ENCODE measurements around the gene MCTP1. TPM values are rescaled to one million over a fixed set of nuclear protein-coding genes. Genes with fewer than 3 reads are reported as not detected.
A peak's percentile ranks its signal among the peaks of the same experiment; 100 is the strongest.

Gene MCTP1
- total and polyA plus RNA-seq, 10 of the 15 experiments (the other 5 are each of a cell fraction or from before 2014, with no cell fraction given) = 12.6 to 45.9 (median 18.8) TPM

GRCh38 chr5:94702729-94703128, 582.2 kb downstream of the MCTP1 start:
- peak; percentile 84 for ATAC-seq
- no peak for TF ChIP-seq KDM1A (IDR thresholded peaks at IDR 0.05; ENCODE audit: borderline replicate concordance)
- TF ChIP-seq MTA2 (IDR thresholded peaks at IDR 0.05; ENCODE audit: low read depth) = peak; percentile 89
- TF ChIP-seq NBN (IDR thresholded peaks at IDR 0.05) = 0 out of 2 replicates have a peak, but pooled peaks have one; percentile 56
- no peak for TF ChIP-seq CREB1 (IDR thresholded peaks at IDR 0.05; ENCODE audit: low read depth)
- no peak for TF ChIP-seq NRF1 (conservative IDR thresholded peaks at IDR 0.05; ENCODE audit: low read depth, low read length)
- TF ChIP-seq ZBTB40 (IDR thresholded peaks at IDR 0.05; ENCODE audit: borderline replicate concordance) = peak; percentile 74; the same call in 1 of the 2 replicates
- TF ChIP-seq NKRF (conservative IDR thresholded peaks at IDR 0.05) = no peak
- TF ChIP-seq IKZF2 (IDR thresholded peaks at IDR 0.05) = peak; percentile 42 to 54; a peak in 2 of 4 replicates
- TF ChIP-seq SKIL (IDR thresholded peaks at IDR 0.05; ENCODE audit: low read depth, poor library complexity, severe bottlenecking) = peak; percentile 26
- peak; percentile 61; the same call in 1 of the 2 replicates for TF ChIP-seq CREM (IDR thresholded peaks at IDR 0.05; ENCODE audit: low read depth)
- TF ChIP-seq ATF7 (IDR thresholded peaks at IDR 0.05; ENCODE audit: low read depth) = peak; percentile 51
- no peak for TF ChIP-seq YY1 (IDR thresholded peaks at IDR 0.05; ENCODE audit: low read depth, low read length)
- TF ChIP-seq BCL11A (IDR thresholded peaks at IDR 0.05; ENCODE audit: low read depth, low read length) = 0 out of 2 replicates have a peak, but pooled peaks have one; percentile 18
- peak; percentile 82; the same call in 1 of the 2 replicates for TF ChIP-seq TCF3 (IDR thresholded peaks at IDR 0.05; ENCODE audit: borderline replicate concordance, insufficient read depth, low read depth, low read length)
- peak; percentile 49; the same call in 1 of the 2 replicates for TF ChIP-seq CBFB (IDR thresholded peaks at IDR 0.05; ENCODE audit: low read depth)
- peak; percentile 31; the same call in 1 of the 2 replicates for TF ChIP-seq IKZF1 (conservative IDR thresholded peaks at IDR 0.05)
- 0 out of 4 replicates have a peak, but pooled peaks of 1 of the 2 experiments have one; percentile 1 for TF ChIP-seq SRF (IDR thresholded peaks at IDR 0.05; ENCODE audit: low read depth in 2 of 2, low read length in 2 of 2)

More at GRCh38 chr5:94702729-94703128, 582.2 kb downstream of the MCTP1 start:
- Histone ChIP-seq H3K27me3 (replicated peaks in 1 of 2; ENCODE audit: control insufficient read depth in 2 of 2, insufficient read depth in 2 of 2, low read length in 1 of 2) (no peaks in the 10 kb centered on the region), H3K79me2 (ENCODE audit: control insufficient read depth, insufficient read depth, low read length) (no peaks in the 10 kb centered on the region), H3K4me1 (ENCODE audit: control insufficient read depth, insufficient read depth, low read length) (peaks cover 21% of the 10 kb centered on the region; the same call in 1 of the 2 replicates), H2AFZ (ENCODE audit: control insufficient read depth, low read depth, low read length) (no peak overlapping the region), H3K4me3 (no peak overlapping the region), H3K4me2 (ENCODE audit: control insufficient read depth, insufficient read depth) (peak overlapping the region; percentile 50), H3K9me3 (replicated peaks; ENCODE audit: control insufficient read depth, insufficient read depth, low read length) (no peaks in the 10 kb centered on the region), H4K20me1 (ENCODE audit: control insufficient read depth, insufficient read depth) (no peaks in the 10 kb centered on the region), H3K9ac (ENCODE audit: control insufficient read depth, insufficient read depth, low read length) (no peak overlapping the region), H3K36me3 (ENCODE audit: control insufficient read depth in 2 of 2, insufficient read depth in 2 of 2, low read length in 1 of 2) (no peaks in the 10 kb centered on the region; a peak in 2 of 4 replicates), H3K27ac (ENCODE audit: control insufficient read depth, insufficient read depth) (peak overlapping the region; percentile 76)
- POLR2A ChIA-PET = interaction anchor here (0.6 to 1.2 kb wide), 2 partner anchors 41 to 45 kb away, joined by 5 to 6 read pairs; no protein-coding TSS in a partner anchor
- 44% methylated on average over 1 of the region's 1 CpG for WGBS (ENCODE audit: insufficient coverage, insufficient replicate concordance, low lambda C conversion rate, missing lambda C conversion rate)
- intact Hi-C loops (cut with micrococcal nuclease; ENCODE audit: unreplicated experiment) (loop anchor here (1.0 to 5.0 kb wide), 5 partner anchors 36 to 150 kb away; partner anchors contain the start of genes KIAA0825 and SLF1), in situ Hi-C loops (cut with MboI) (no loop called here)
- FAIRE-seq (peak; percentile 69), DNase-seq (ENCODE audit: low read depth, low spot score) (peak; percentile 56)
- BruUV-seq (replicated peaks) = no TSS peak
- SMC1A ChIA-PET (ENCODE audit: uncharacterized antibody, unreplicated experiment) = interaction anchor here (0.6 to 2.3 kb wide), 28 partner anchors 10 to 1120 kb away, joined by 3 to 12 read pairs (median 4); partner anchors contain the start of genes KIAA0825 and SLF1
- CTCF ChIA-PET = interaction anchor here (0.7 to 3.6 kb wide), 13 partner anchors 10 to 183 kb away, joined by 3 to 26 read pairs (median 3); no protein-coding TSS in a partner anchor
- RAD21 ChIA-PET (ENCODE audit: unreplicated experiment) = interaction anchor here (0.6 to 2.9 kb wide), 15 partner anchors 10 to 179 kb away, joined by 3 to 12 read pairs (median 4); no protein-coding TSS in a partner anchor

Measured in GM12878 (cell line).